Motor neuron (in vitro differentiated cells): Measurements from ENCODE around the gene USP12. TPM values are rescaled to one million over a fixed set of nuclear protein-coding genes. Genes with fewer than 3 reads are reported as not detected.

ENCODE experiments used
- ATAC-seq, 8 experiments: fragments of 200-7000 bp; cut with Tn5 transposase; replicated peaks in 6 of 8; 2 replicates each; pipeline ENCODE4 v1.8.0; 2021; ENCODE audit warnings: mild to moderate bottlenecking in 8 of 8, moderate library complexity in 8 of 8
- H3K27ac ChIP-seq, 2 donors: fragments of 250-450 bp; sonication (Bioruptor Pico); 2 replicates each; pipeline ENCODE4 v1.9.0; 2021; ENCODE audit warnings: antibody characterized with exemption in 2 of 2, mild to moderate bottlenecking in 2 of 2, moderate library complexity in 1 of 2
- H3K4me1 ChIP-seq, 2 donors: fragments of 250-450 bp; sonication (Bioruptor Pico); replicated peaks in 1 of 2; 2 replicates each; pipeline ENCODE4 v1.6.1; 2021; ENCODE audit warnings: antibody characterized with exemption in 2 of 2, mild to moderate bottlenecking in 2 of 2, moderate library complexity in 1 of 2
- H3K4me3 ChIP-seq, 5 donors: fragments of 250-450 bp; sonication (Bioruptor Pico); 2 replicates each; pipeline ENCODE4 v1.9.0; 2021; ENCODE audit warnings: antibody characterized with exemption in 5 of 5, mild to moderate bottlenecking in 5 of 5, moderate library complexity in 4 of 5
- WGBS, 10 experiments: fragments of 450-650 bp; shearing (Covaris generic); methylation state at CpG; one replicate each; pipeline ENCODE4 v1.0.0; 2022; 5-methylcytosine and 5-hydroxymethylcytosine counted together
- in situ Hi-C, 9 experiments: fragments of 400-800 bp; cut with MboI; loops; one replicate each; pipeline ENCODE4 v1.15.0; 2021; ENCODE audit warnings: low sequenced_read_pairs in 9 of 9, low pct_unique_long_range_greater_than_20kb in 2 of 9; ENCODE audit not compliant: unreplicated experiment in 9 of 9
- total RNA-seq, 8 experiments: library from RNA; unstranded; fragments of 300-600 nt; gene quantifications; 2 replicates each; pipeline versions ENCODE4 v1.2.3 to v1.2.4, GENCODE V29; 2022

Gene USP12
- total RNA-seq, 8 experiments from 2014 or later = 13.7 to 38.0 (median 18.3) TPM

DNA sequence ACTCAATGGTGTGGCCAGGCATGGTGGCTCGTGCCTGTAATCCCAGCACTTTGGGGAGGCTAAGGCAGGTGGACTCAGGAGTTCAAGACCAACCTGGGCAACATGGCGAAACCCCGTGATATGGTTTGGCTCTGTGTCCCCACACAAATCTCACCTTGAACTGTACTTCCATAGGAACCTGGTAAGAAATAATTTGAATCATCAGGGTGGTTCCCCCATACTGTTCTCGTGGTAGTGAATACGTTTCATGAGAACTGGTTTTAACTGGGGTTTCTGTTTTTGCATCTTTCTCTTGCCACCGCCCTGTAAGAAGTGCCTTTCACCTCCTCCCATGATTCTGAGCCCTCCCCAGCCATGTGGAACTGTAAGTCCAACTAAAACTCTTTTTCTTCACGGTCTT, 49.6 kb downstream of the USP12 start:
- no peak for ATAC-seq
- in situ Hi-C loops = no loop called here
- Histone ChIP-seq H3K4me1 (no peaks in the 10 kb centered on the region), H3K27ac (no peak overlapping the region), H3K4me3 (no peak overlapping the region)
- 83 to 100% (median 100%) methylated on average over 1 to 6 of the region's 7 CpGs; no CpG with 5 or more reads in 2 of the 10 experiments for WGBS, 10 experiments

GRCh38 chr13:27120811-27121210, 50.8 kb downstream of the USP12 start:
- 50 to 100% (median 67%) methylated on average over 1 to 3 of the region's 3 CpGs for WGBS, 10 experiments
- ATAC-seq = no peak

DNA sequence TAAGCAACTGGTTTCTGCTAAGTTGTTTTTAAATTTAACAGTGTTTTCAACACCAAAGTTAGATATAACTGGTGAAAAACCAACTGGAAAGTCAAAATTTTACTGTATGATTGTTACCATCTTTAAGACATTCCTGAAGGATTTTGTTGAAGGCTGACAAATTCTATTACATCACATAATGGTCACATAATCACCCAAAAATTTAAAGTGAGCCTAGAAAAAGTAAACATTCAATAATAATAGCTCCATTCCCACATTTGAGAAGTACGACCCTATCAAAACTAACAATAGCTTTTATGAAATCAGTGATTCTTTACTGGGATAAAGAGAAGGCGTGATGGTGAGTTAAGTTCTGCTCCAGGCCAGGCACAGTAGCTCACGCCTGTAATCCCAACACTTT, 51.6 kb downstream of the USP12 start:
- Histone ChIP-seq H3K27ac (no peak overlapping the region), H3K4me1 (no peaks in the 10 kb centered on the region), H3K4me3 (no peak overlapping the region)
- ATAC-seq = no peak
- WGBS, 10 experiments = 76 to 100% (median 100%) methylated on average over 1 to 3 of the region's 3 CpGs; no CpG with 5 or more reads in 2 of the 10 experiments
- in situ Hi-C loops = no loop called here

More at GRCh38 chr13:27120811-27121210, 50.8 kb downstream of the USP12 start:
- in situ Hi-C loops = no loop called here
- Histone ChIP-seq H3K4me1 (no peaks in the 10 kb centered on the region), H3K4me3 (no peak overlapping the region), H3K27ac (no peak overlapping the region)

DNA sequence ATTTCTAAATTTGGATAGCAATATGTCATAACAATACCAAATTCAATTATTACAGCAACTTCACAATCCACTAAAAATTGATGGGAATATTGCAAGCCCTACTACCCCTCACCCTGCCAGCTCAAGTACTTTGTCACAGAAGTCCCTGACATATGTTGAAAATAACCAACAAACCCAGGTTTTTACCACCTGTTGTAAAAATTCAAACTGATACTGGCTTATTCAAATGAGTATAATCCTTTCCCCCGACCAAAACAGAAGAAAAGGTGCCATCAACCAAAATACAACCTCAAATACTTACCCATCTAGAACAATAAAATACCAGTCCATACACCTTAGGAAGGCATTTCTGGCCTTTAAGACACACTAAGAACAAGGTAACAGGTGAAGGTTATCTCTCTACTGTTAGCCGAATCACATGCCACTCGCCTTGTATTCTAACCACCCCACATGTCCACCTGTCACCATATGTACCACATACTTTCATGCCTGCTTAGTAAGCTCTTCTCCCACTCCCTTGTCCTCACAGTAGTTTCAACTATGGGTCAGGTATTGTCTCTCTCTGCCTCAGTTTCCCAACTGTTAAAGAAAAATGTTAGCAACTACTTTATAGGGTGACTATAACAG, 53.1 kb downstream of the USP12 start:
- H3K4me3 ChIP-seq = no peak overlapping the region
- no peak for ATAC-seq
- whole genome bisulfite sequencing, 10 experiments = 20 to 100% (median 92%) methylated on average over 1 to 3 of the region's 3 CpGs; no CpG with 5 or more reads in 2 of the 10 experiments
- no peaks in the 10 kb centered on the region for H3K4me1 ChIP-seq
- in situ Hi-C loops = no loop called here
- no peak overlapping the region for H3K27ac ChIP-seq

DNA sequence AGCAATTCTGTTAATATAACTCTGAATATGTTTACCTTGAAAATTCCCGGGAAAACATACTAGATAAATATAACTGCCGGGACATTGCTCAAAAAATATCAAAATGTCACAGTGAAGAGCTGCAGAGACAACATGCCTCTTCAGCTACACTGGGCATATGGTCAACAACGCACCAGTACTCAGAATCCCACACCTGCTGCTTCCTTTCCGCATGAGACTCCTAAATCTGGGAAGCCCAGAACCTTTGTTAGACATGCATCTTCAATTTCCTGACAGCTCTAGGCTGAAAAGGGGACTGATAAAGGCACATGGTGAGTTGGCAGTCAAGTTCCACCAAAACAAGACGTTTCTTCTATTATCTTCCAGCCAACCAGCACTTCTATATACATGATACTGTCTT, 53.7 kb downstream of the USP12 start:
- no peak for ATAC-seq
- WGBS, 10 experiments = 43 to 100% (median 86%) methylated on average over 1 to 5 of the region's 5 CpGs; no CpG with 5 or more reads in 1 of the 10 experiments

GRCh38 chr13:27117158-27117557, 54.5 kb downstream of the USP12 start:
- no peak overlapping the region for H3K4me3 ChIP-seq
- ATAC-seq = peak in 3 of 8 experiments; percentile 87 to 95 (median 94)
- H3K27ac ChIP-seq = no peak overlapping the region
- H3K4me1 ChIP-seq = no peaks in the 10 kb centered on the region
- WGBS, 10 experiments = 0 to 88% (median 60%) methylated on average over 1 of the region's 1 CpG; no CpG with 5 or more reads in 3 of the 10 experiments
- in situ Hi-C loops = no loop called here

More for the DNA sequence above, 53.7 kb downstream of the USP12 start:
- Histone ChIP-seq H3K27ac (no peak overlapping the region), H3K4me3 (no peak overlapping the region), H3K4me1 (no peaks in the 10 kb centered on the region)
- in situ Hi-C loops = no loop called here

- ATAC-seq = no peak
- Histone ChIP-seq H3K27ac (no peak overlapping the region), H3K4me1 (no peaks in the 10 kb centered on the region), H3K4me3 (no peak overlapping the region)
- 72 to 100% (median 96%) methylated on average over 1 to 4 of the region's 4 CpGs for WGBS, 10 experiments
- in situ Hi-C loops = no loop called here
Measured at GRCh38 chr13:27113436-27113835, 58.2 kb downstream of the USP12 start.

DNA sequence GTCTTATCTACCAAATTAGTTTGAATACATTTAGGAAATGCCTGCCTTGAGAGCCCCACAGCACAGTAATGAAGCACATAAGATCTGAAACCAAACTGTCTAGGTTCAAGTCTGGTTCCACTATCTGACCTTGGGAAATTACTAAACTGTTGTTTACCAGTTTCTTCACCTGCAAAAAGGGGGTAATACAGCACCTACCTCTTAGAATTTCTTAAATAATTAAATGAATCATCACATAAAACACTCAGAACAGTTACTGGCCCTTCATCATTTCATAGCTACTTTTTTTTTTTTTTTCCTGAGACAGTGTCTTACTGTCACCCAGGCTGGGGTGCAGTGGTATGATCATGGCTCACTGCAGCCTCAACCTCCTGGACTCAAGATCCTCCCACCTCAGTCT, 59.6 kb downstream of the USP12 start:
- in situ Hi-C loops = no loop called here
- Histone ChIP-seq H3K4me1 (no peaks in the 10 kb centered on the region), H3K27ac (no peak overlapping the region), H3K4me3 (no peak overlapping the region)
- no peak for ATAC-seq

GRCh38 chr13:27110056-27110746, 61.4 kb downstream of the USP12 start:
- Histone ChIP-seq H3K27ac (no peak overlapping the region), H3K4me1 (no peaks in the 10 kb centered on the region), H3K4me3 (no peak overlapping the region)
- no peak for ATAC-seq
- WGBS, 10 experiments = 80 to 100% (median 100%) methylated on average over 1 to 3 of the region's 3 CpGs
- in situ Hi-C loops = no loop called here

- Histone ChIP-seq H3K4me1 (no peaks in the 10 kb centered on the region), H3K27ac (no peak overlapping the region), H3K4me3 (no peak overlapping the region)
- WGBS, 10 experiments = 67 to 98% (median 86%) methylated on average over 1 to 4 of the region's 5 CpGs; no CpG with 5 or more reads in 1 of the 10 experiments
- in situ Hi-C loops = no loop called here
- ATAC-seq = no peak
Measured at GRCh38 chr13:27106144-27106543, 65.5 kb downstream of the USP12 start.

DNA sequence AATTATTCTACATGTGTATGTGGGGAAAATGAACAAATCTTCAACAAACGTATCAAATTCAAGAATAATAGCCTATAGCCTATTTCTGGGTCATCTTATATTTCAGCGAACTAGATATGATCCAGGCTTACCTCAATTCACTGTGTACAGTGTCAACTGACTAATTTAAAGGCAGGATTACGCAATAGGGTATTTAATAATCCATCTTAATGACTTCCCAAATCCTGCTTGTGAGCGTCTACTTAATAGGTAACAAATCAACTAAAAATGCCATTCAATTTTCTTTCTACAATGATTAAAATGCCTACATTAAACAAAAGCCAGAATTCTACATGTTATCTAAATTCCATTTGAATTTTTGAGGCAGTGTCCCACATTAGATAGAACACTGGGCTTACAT, 67.0 kb downstream of the USP12 start:
- H3K4me3 ChIP-seq = no peak overlapping the region
- H3K4me1 ChIP-seq = no peaks in the 10 kb centered on the region
- no peak for ATAC-seq
- no peak overlapping the region for H3K27ac ChIP-seq
- in situ Hi-C loops = no loop called here
- WGBS, 10 experiments = 66 to 100% (median 75%) methylated on average over 2 to 4 of the region's 4 CpGs; no CpG with 5 or more reads in 1 of the 10 experiments

- 86 to 100% (median 100%) methylated on average over 1 to 3 of the region's 3 CpGs; no CpG with 5 or more reads in 1 of the 10 experiments for WGBS, 10 experiments
- H3K4me1 ChIP-seq = no peaks in the 10 kb centered on the region
- no peak overlapping the region for H3K4me3 ChIP-seq
- in situ Hi-C loops = no loop called here
- ATAC-seq = no peak
- H3K27ac ChIP-seq = no peak overlapping the region
Measured at GRCh38 chr13:27101847-27102246, 69.8 kb downstream of the USP12 start.

GRCh38 chr13:27101289-27101688, 70.3 kb downstream of the USP12 start:
- 88 to 100% (median 100%) methylated on average over 1 of the region's 1 CpG; no CpG with 5 or more reads in 3 of the 10 experiments for WGBS, 10 experiments
- H3K4me3 ChIP-seq = no peak overlapping the region
- no peak for ATAC-seq
- H3K4me1 ChIP-seq = no peaks in the 10 kb centered on the region
- no peak overlapping the region for H3K27ac ChIP-seq
- in situ Hi-C loops = no loop called here

DNA sequence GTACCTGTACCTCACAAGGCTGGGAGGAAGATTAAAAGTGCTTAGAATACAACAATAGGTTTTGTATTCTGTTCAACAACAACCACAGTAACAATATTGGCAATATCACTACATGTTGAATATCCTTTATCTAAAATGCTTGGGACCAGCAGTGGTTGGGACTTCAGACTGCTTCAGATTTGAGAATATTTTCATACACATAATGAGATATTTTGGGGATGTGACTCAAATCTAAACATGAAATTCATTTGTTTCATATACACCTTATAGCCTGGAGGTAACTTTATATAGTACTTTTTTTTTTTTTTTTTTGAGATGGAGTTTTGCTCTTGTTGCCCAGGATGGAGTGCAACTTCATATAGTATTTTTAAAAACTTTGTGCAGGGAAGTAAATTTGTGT, 73.9 kb downstream of the USP12 start:
- no peak overlapping the region for H3K27ac ChIP-seq
- in situ Hi-C loops = no loop called here
- no peak overlapping the region for H3K4me3 ChIP-seq
- no peaks in the 10 kb centered on the region for H3K4me1 ChIP-seq
- no peak for ATAC-seq
